BLaER1 treated with 17β-estradiol and CSF1 and Interleukin-3, amounts not matched to agents 10 nM and 100 nM (cell line): ENCODE data around the gene MORC4.

Source experiments
- H3K27ac ChIP-seq, 11 experiments: shearing (Covaris generic); formaldehyde crosslinking; 2 replicates each; pipeline ENCODE4 v1.8.1; 2022
- H3K27me3 ChIP-seq, 11 experiments: shearing (Covaris generic); formaldehyde crosslinking; 2 replicates each; pipeline ENCODE4 v1.8.1; 2022
- H3K36me3 ChIP-seq, 11 experiments: shearing (Covaris generic); formaldehyde crosslinking; 2 replicates each; pipeline ENCODE4 v1.8.1; 2022
- H3K4me1 ChIP-seq, 10 experiments: shearing (Covaris generic); formaldehyde crosslinking; 2 replicates each; pipeline ENCODE4 v1.8.1; 2022
- H3K4me2 ChIP-seq, 11 experiments: shearing (Covaris generic); formaldehyde crosslinking; 2 replicates each; pipeline ENCODE4 v1.8.1; 2022
- H3K4me3 ChIP-seq, 10 experiments: shearing (Covaris generic); formaldehyde crosslinking; 2 replicates each; pipeline ENCODE4 v1.8.1; 2022
- H3K9ac ChIP-seq, 11 experiments: shearing (Covaris generic); formaldehyde crosslinking; 2 replicates each; pipeline ENCODE4 v1.8.1; 2022
- H3K9me3 ChIP-seq, 11 experiments: shearing (Covaris generic); formaldehyde crosslinking; replicated peaks in 1 of 11; 2 replicates each; pipeline ENCODE4 v1.8.1; 2022
- H4K20me1 ChIP-seq, 11 experiments: shearing (Covaris generic); formaldehyde crosslinking; 2 replicates each; pipeline ENCODE4 v1.8.1; 2022
- Cebpa-rat ChIP-seq, 11 experiments: shearing (Covaris generic); IDR thresholded peaks; 2 replicates each; pipeline ENCODE4 v1.8.1; 2022

The MORC4 gene

GRCh38 chrX:106931831-106932491, 68.1 kb downstream of the MORC4 start:
- H3K4me1 ChIP-seq: peaks cover 0 to 8% (median 0%) of the 10 kb centered on the region in 10 experiments; a peak in 5 of 20 replicates
- H3K9ac ChIP-seq: no peak overlapping the region
- H3K9me3 ChIP-seq: no peaks in the 10 kb centered on the region
- H3K36me3 ChIP-seq: no peaks in the 10 kb centered on the region
- peaks cover 0 to 6% (median 0%) of the 10 kb centered on the region in 11 experiments; a peak in 6 of 22 replicates for H4K20me1 ChIP-seq
- TF ChIP-seq Cebpa-rat (IDR thresholded peaks at IDR 0.05): no peak
- H3K4me2 ChIP-seq: no peak overlapping the region
- peaks cover 89 to 98% (median 96%) of the 10 kb centered on the region in 11 experiments for H3K27me3 ChIP-seq
- no peak overlapping the region for H3K27ac ChIP-seq
- no peak overlapping the region for H3K4me3 ChIP-seq

- no peak overlapping the region for H3K27ac ChIP-seq
- H3K9ac ChIP-seq: no peak overlapping the region
- H3K9me3 ChIP-seq: no peaks in the 10 kb centered on the region; a peak in 1 of 22 replicates
- H3K36me3 ChIP-seq: no peaks in the 10 kb centered on the region
- H3K4me1 ChIP-seq: peaks cover 0 to 2% (median 0%) of the 10 kb centered on the region in 10 experiments; a peak in 5 of 20 replicates
- TF ChIP-seq Cebpa-rat (IDR thresholded peaks at IDR 0.05): no peak
- H3K4me3 ChIP-seq: no peak overlapping the region
- no peak overlapping the region for H3K4me2 ChIP-seq
- peaks cover 80 to 98% (median 95%) of the 10 kb centered on the region in 11 experiments for H3K27me3 ChIP-seq
- peaks cover 0 to 3% (median 0%) of the 10 kb centered on the region in 11 experiments; a peak in 5 of 22 replicates for H4K20me1 ChIP-seq
These were observed 71.8 kb downstream of the MORC4 start for GRCh38 chrX:106928227-106928626.

GRCh38 chrX:106927700-106928099, 72.3 kb downstream of the MORC4 start:
- no peaks in the 10 kb centered on the region; a peak in 3 of 22 replicates for H4K20me1 ChIP-seq
- H3K36me3 ChIP-seq: no peaks in the 10 kb centered on the region
- no peak overlapping the region for H3K4me3 ChIP-seq
- H3K27ac ChIP-seq: no peak overlapping the region
- no peaks in the 10 kb centered on the region; a peak in 1 of 22 replicates for H3K9me3 ChIP-seq
- H3K27me3 ChIP-seq: peaks cover 79 to 98% (median 95%) of the 10 kb centered on the region in 11 experiments
- H3K9ac ChIP-seq: no peak overlapping the region
- H3K4me2 ChIP-seq: no peak overlapping the region
- no peak for TF ChIP-seq Cebpa-rat (IDR thresholded peaks at IDR 0.05)
- no peaks in the 10 kb centered on the region for H3K4me1 ChIP-seq

GRCh38 chrX:106927023-106927422, 73.0 kb downstream of the MORC4 start:
- Histone ChIP-seq H3K4me1 (no peaks in the 10 kb centered on the region), H3K36me3 (no peaks in the 10 kb centered on the region), H3K27ac (no peak overlapping the region), H3K4me3 (no peak overlapping the region), H3K4me2 (no peak overlapping the region), H3K27me3 (peaks cover 79 to 98% (median 95%) of the 10 kb centered on the region in 11 experiments), H4K20me1 (no peaks in the 10 kb centered on the region; a peak in 3 of 22 replicates), H3K9ac (no peak overlapping the region), H3K9me3 (no peaks in the 10 kb centered on the region; a peak in 1 of 22 replicates)
- no peak for TF ChIP-seq Cebpa-rat (IDR thresholded peaks at IDR 0.05)

GRCh38 chrX:106921637-106922036, 78.4 kb downstream of the MORC4 start:
- Histone ChIP-seq H3K4me3 (no peak overlapping the region), H3K4me1 (peaks cover 8 to 17% (median 13%) of the 10 kb centered on the region in 10 experiments; a peak in 18 of 20 replicates), H3K4me2 (no peak overlapping the region), H3K9ac (no peak overlapping the region), H4K20me1 (peaks cover 0 to 7% (median 0%) of the 10 kb centered on the region in 11 experiments; a peak in 2 of 22 replicates), H3K9me3 (no peaks in the 10 kb centered on the region; a peak in 1 of 22 replicates), H3K36me3 (no peaks in the 10 kb centered on the region), H3K27me3 (peaks cover 83 to 99% (median 95%) of the 10 kb centered on the region in 11 experiments), H3K27ac (no peak overlapping the region)
- no peak for TF ChIP-seq Cebpa-rat (IDR thresholded peaks at IDR 0.05)

GRCh38 chrX:106919932-106920452, 80.0 kb downstream of the MORC4 start, which contains the start of gene CLDN2:
Gene CLDN2 (plus strand): TSS chrX:106920402. CDS start chrX:106928229, 7,827 bp downstream.
- H3K9me3 ChIP-seq: no peaks in the 10 kb centered on the region
- no peak within 1 kb of the TSS for H3K4me2 ChIP-seq
- TF ChIP-seq Cebpa-rat (IDR thresholded peaks at IDR 0.05): no peak
- peaks cover 89 to 99% (median 96%) of the 10 kb centered on the region in 11 experiments for H3K27me3 ChIP-seq
- no peak within 1 kb of the TSS for H3K4me3 ChIP-seq
- no peaks in the 10 kb centered on the region for H3K36me3 ChIP-seq
- H4K20me1 ChIP-seq: peaks cover 0 to 7% (median 0%) of the 10 kb centered on the region in 11 experiments; a peak in 2 of 22 replicates
- no peak within 1 kb of the TSS for H3K27ac ChIP-seq
- H3K4me1 ChIP-seq: peaks cover 8 to 17% (median 13%) of the 10 kb centered on the region in 10 experiments; a peak in 18 of 20 replicates
- H3K9ac ChIP-seq: no peak within 1 kb of the TSS

- Histone ChIP-seq H3K36me3 (no peaks in the 10 kb centered on the region), H3K4me2 (peak overlapping the region; percentile 8 to 59 (median 31); a peak in 21 of 22 replicates), H3K4me3 (no peak overlapping the region), H3K27me3 (peaks cover 93 to 100% (median 99%) of the 10 kb centered on the region in 11 experiments), H3K4me1 (peaks cover 8 to 17% (median 13%) of the 10 kb centered on the region in 10 experiments; a peak in 18 of 20 replicates), H3K9ac (no peak overlapping the region), H3K9me3 (no peaks in the 10 kb centered on the region), H3K27ac (no peak overlapping the region), H4K20me1 (peaks cover 0 to 7% (median 0%) of the 10 kb centered on the region in 11 experiments; a peak in 2 of 22 replicates)
- no peak for TF ChIP-seq Cebpa-rat (IDR thresholded peaks at IDR 0.05)
These were observed 82.0 kb downstream of the MORC4 start for GRCh38 chrX:106917830-106918500.

GRCh38 chrX:106912864-106913263, 87.1 kb downstream of the MORC4 start:
- Histone ChIP-seq H3K27me3 (peaks cover 97 to 100% (median 99%) of the 10 kb centered on the region in 11 experiments), H3K9me3 (no peaks in the 10 kb centered on the region), H4K20me1 (peaks cover 0 to 13% (median 5%) of the 10 kb centered on the region in 11 experiments; a peak in 6 of 22 replicates), H3K4me3 (no peak overlapping the region), H3K27ac (no peak overlapping the region), H3K36me3 (no peaks in the 10 kb centered on the region), H3K9ac (no peak overlapping the region), H3K4me1 (peaks cover 4 to 11% (median 7%) of the 10 kb centered on the region in 10 experiments; a peak in 18 of 20 replicates), H3K4me2 (no peak overlapping the region)
- no peak for TF ChIP-seq Cebpa-rat (IDR thresholded peaks at IDR 0.05)

- TF ChIP-seq Cebpa-rat (IDR thresholded peaks at IDR 0.05): no peak
- Histone ChIP-seq H3K4me1 (peaks cover 0 to 9% (median 2%) of the 10 kb centered on the region in 10 experiments; a peak in 3 of 20 replicates), H3K4me3 (no peak overlapping the region), H4K20me1 (peaks cover 0 to 16% (median 5%) of the 10 kb centered on the region in 11 experiments; a peak in 10 of 22 replicates), H3K9me3 (no peaks in the 10 kb centered on the region), H3K36me3 (no peaks in the 10 kb centered on the region), H3K27me3 (peaks cover 91 to 100% (median 99%) of the 10 kb centered on the region in 11 experiments), H3K9ac (no peak overlapping the region), H3K4me2 (no peak overlapping the region), H3K27ac (no peak overlapping the region)
These were observed 93.7 kb downstream of the MORC4 start for GRCh38 chrX:106906361-106906760.
